HEK293 (cell line): ENCODE data around the gene MRGPRX1.
"Not testable (repeated sequence)": the region's sequence is repeated elsewhere in the genome, so short reads cannot be mapped to it uniquely, and the experiment has no call there.

Source experiments
- CTCF ChIA-PET: fragments of 350-600 bp; formaldehyde crosslinking; extraction: SDS; loops from one replicate; lab custom pipeline; 2021; ENCODE audit warnings: antibody characterized with exemption; lab: Yijun Ruan, JAX
- POLR2A ChIA-PET: fragments of 300-600 bp; formaldehyde crosslinking; extraction: SDS; loops from one replicate; lab custom pipeline; 2020; ENCODE audit warnings: antibody characterized with exemption, inconsistent platforms; lab: Yijun Ruan, JAX
- H3K27ac ChIP-seq: fragments of 200-500 bp; sonication (Bioruptor generic); 2 replicates; pipeline ENCODE4 v1.5.1; 2014; ENCODE audit warnings: low read depth, low read length, control low read depth, inconsistent platforms; ENCODE audit errors: extremely low read depth
- H3K36me3 ChIP-seq, 2 experiments: fragments of 200-500 bp in 1 of 2; sonication (Bioruptor generic) in 1 of 2; 1 replicate in 1 of 2; 2 replicates in 1 of 2; pipeline ENCODE4 v1.5.1; 2014 to 2017; ENCODE audit warnings: inconsistent platforms in 2 of 2, low read length in 2 of 2; ENCODE audit not compliant: control insufficient read depth in 2 of 2, insufficient read depth in 1 of 2
- H3K4me1 ChIP-seq: fragments of 200-500 bp; sonication (Bioruptor generic); 2 replicates; pipeline ENCODE4 v1.5.1; 2014; ENCODE audit warnings: mild to moderate bottlenecking, low read length, inconsistent platforms; ENCODE audit not compliant: control insufficient read depth, insufficient read depth
- H3K4me3 ChIP-seq: 2 replicates; pipeline ENCODE4 v1.5.1; 2011; ENCODE audit warnings: low read depth, mild to moderate bottlenecking, control low read depth, low read length, moderate library complexity
- H3K9me3 ChIP-seq: fragments of 200-500 bp; sonication (Bioruptor generic); 2 replicates; pipeline ENCODE4 v1.5.1; 2014; ENCODE audit warnings: low read depth, low read length, inconsistent platforms; ENCODE audit not compliant: control insufficient read depth, insufficient read depth
- GLI4 ChIP-seq: fragments of 450-650 bp; formaldehyde crosslinking; IDR thresholded peaks from 2 replicates; pipeline ENCODE4 v1.5.1; 2016; ENCODE audit warnings: missing biosample characterization, missing genetic modification characterization
- KLF17 ChIP-seq: fragments of 450-650 bp; formaldehyde crosslinking; IDR thresholded peaks from 2 replicates; pipeline ENCODE4 v1.5.1; 2016; ENCODE audit warnings: missing biosample characterization, missing genetic modification characterization
- SCRT1 ChIP-seq: fragments of 450-650 bp; formaldehyde crosslinking; IDR thresholded peaks from 2 replicates; pipeline ENCODE4 v1.5.1; 2016; ENCODE audit warnings: missing biosample characterization, missing genetic modification characterization, borderline replicate concordance
- YY2 ChIP-seq: fragments of 450-650 bp; formaldehyde crosslinking; IDR thresholded peaks from 2 replicates; pipeline ENCODE4 v1.5.1; 2016; ENCODE audit warnings: missing biosample characterization, missing genetic modification characterization
- ZFP3 ChIP-seq: fragments of 450-650 bp; formaldehyde crosslinking; IDR thresholded peaks from 2 replicates; pipeline ENCODE4 v1.5.1; 2016; ENCODE audit warnings: low read depth, missing biosample characterization, missing genetic modification characterization
- ZNF140 ChIP-seq: fragments of 450-650 bp; formaldehyde crosslinking; IDR thresholded peaks from 2 replicates; pipeline ENCODE4 v1.5.1; 2016; ENCODE audit warnings: missing biosample characterization, missing genetic modification characterization
- ZNF146 ChIP-seq: fragments of 450-650 bp; formaldehyde crosslinking; IDR thresholded peaks from 2 replicates; pipeline ENCODE4 v1.5.1; 2016; ENCODE audit warnings: missing biosample characterization, missing genetic modification characterization
- ZNF174 ChIP-seq: fragments of 450-650 bp; formaldehyde crosslinking; IDR thresholded peaks from 2 replicates; pipeline ENCODE4 v1.5.0; 2017; ENCODE audit warnings: missing biosample characterization, mild to moderate bottlenecking, missing genetic modification characterization
- ZNF175 ChIP-seq: fragments of 450-650 bp; formaldehyde crosslinking; IDR thresholded peaks from 2 replicates; pipeline ENCODE4 v1.5.1; 2016; ENCODE audit warnings: missing biosample characterization, missing genetic modification characterization
- ZNF274 ChIP-seq, 2 experiments: fragments of 200-500 bp in 1 of 2; fragments of 450-650 bp in 1 of 2; sonication (Bioruptor generic) in 1 of 2; formaldehyde crosslinking in 1 of 2; IDR thresholded peaks; 2 replicates each; pipeline versions ENCODE4 v1.5.1 to v1.6.1; 2014 to 2016; ENCODE audit warnings: borderline replicate concordance in 1 of 2, inconsistent platforms in 1 of 2, low read length in 1 of 2, missing biosample characterization in 1 of 2, missing genetic modification characterization in 1 of 2
- ZNF341 ChIP-seq: fragments of 450-650 bp; formaldehyde crosslinking; IDR thresholded peaks from 2 replicates; pipeline ENCODE4; 2016; ENCODE audit warnings: low read depth, missing biosample characterization, missing genetic modification characterization
- ZNF580 ChIP-seq: fragments of 450-650 bp; formaldehyde crosslinking; IDR thresholded peaks from 2 replicates; pipeline ENCODE4 v1.5.1; 2016; ENCODE audit warnings: missing biosample characterization, missing genetic modification characterization
- ZNF639 ChIP-seq: fragments of 450-650 bp; formaldehyde crosslinking; IDR thresholded peaks from 2 replicates; pipeline ENCODE4 v1.5.1; 2016; ENCODE audit warnings: missing biosample characterization, missing genetic modification characterization
- ZNF677 ChIP-seq: fragments of 450-650 bp; IDR thresholded peaks from 2 replicates; pipeline ENCODE4 v1.5.0; 2018; ENCODE audit warnings: missing biosample characterization, mild to moderate bottlenecking, missing genetic modification characterization, moderate library complexity
- ZNF747 ChIP-seq: fragments of 450-650 bp; formaldehyde crosslinking; IDR thresholded peaks from 2 replicates; pipeline ENCODE4 v1.5.1; 2016; ENCODE audit warnings: missing biosample characterization, missing genetic modification characterization
- ZNF76 ChIP-seq: fragments of 450-650 bp; formaldehyde crosslinking; IDR thresholded peaks from 2 replicates; pipeline ENCODE4; 2016; ENCODE audit warnings: low read depth, missing biosample characterization, missing genetic modification characterization, borderline replicate concordance
- ZNF785 ChIP-seq: fragments of 450-650 bp; formaldehyde crosslinking; IDR thresholded peaks from 2 replicates; pipeline ENCODE4 v1.5.1; 2016; ENCODE audit warnings: missing biosample characterization, missing genetic modification characterization
- ZSCAN23 ChIP-seq: fragments of 450-650 bp; formaldehyde crosslinking; IDR thresholded peaks from 2 replicates; pipeline ENCODE4 v1.5.1; 2016; ENCODE audit warnings: missing biosample characterization, missing genetic modification characterization

MRGPRX1 gene

GRCh38 chr11:18907391-18907790, 31.8 kb downstream of the MRGPRX1 start:
- POLR2A ChIA-PET = no interaction called here
- no peak overlapping the region for H3K4me3 ChIP-seq
- CTCF ChIA-PET = interaction anchor here (0.6 kb wide), 1 partner anchor 54 kb away, joined by 3 read pairs; no protein-coding TSS in a partner anchor
- H3K4me1 ChIP-seq = no peaks in the 10 kb centered on the region
- H3K9me3 ChIP-seq = no peaks in the 10 kb centered on the region
- TF ChIP-seq KLF17 = no peak
- no peak for TF ChIP-seq ZNF76 (tag by site-specific recombination)
- no peak for TF ChIP-seq ZFP3 (tag by site-specific recombination)
- no peak for TF ChIP-seq ZNF341
- TF ChIP-seq ZNF175 (tag by site-specific recombination) = no peak
- TF ChIP-seq ZNF174 (tag by site-specific recombination) = no peak
- TF ChIP-seq ZNF677 (tag by site-specific recombination) = no peak
- TF ChIP-seq ZNF785 (tag by site-specific recombination) = no peak
- TF ChIP-seq ZNF580 = no peak
- TF ChIP-seq ZSCAN23 = no peak
- no peak for TF ChIP-seq YY2
- no peak for TF ChIP-seq ZNF639 (tag by site-specific recombination)
- TF ChIP-seq SCRT1 (tag by site-specific recombination) = no peak
- TF ChIP-seq ZNF747 (tag by site-specific recombination) = no peak
- no peak for TF ChIP-seq ZNF274 (IDR thresholded peaks at IDR 0.05; ENCODE audit: low read length)
- TF ChIP-seq ZNF274 (tag by site-specific recombination; IDR thresholded peaks at IDR 0.05; ENCODE audit: borderline replicate concordance) = no peak
- TF ChIP-seq GLI4 (tag by site-specific recombination) = no peak
- no peak for TF ChIP-seq ZNF140 (tag by site-specific recombination)
- no peak overlapping the region for H3K27ac ChIP-seq
- H3K36me3 ChIP-seq = no peaks in the 10 kb centered on the region

GRCh38 chr11:18900637-18901036, 38.6 kb downstream of the MRGPRX1 start:
- CTCF ChIA-PET, H3K36me3 ChIP-seq, POLR2A ChIA-PET: not testable (repeated sequence)

GRCh38 chr11:18900151-18900611, 39.0 kb downstream of the MRGPRX1 start:
- H3K4me3 ChIP-seq, H3K27ac ChIP-seq, H3K9me3 ChIP-seq, H3K36me3 ChIP-seq, CTCF ChIA-PET, H3K4me1 ChIP-seq, POLR2A ChIA-PET: not testable (repeated sequence)

More at GRCh38 chr11:18900637-18901036, 38.6 kb downstream of the MRGPRX1 start:
- H3K4me3 ChIP-seq, H3K9me3 ChIP-seq, H3K4me1 ChIP-seq, H3K27ac ChIP-seq: not testable (repeated sequence)

GRCh38 chr11:18891712-18892111, 47.5 kb downstream of the MRGPRX1 start:
- POLR2A ChIA-PET, H3K27ac ChIP-seq, H3K4me1 ChIP-seq, H3K4me3 ChIP-seq, H3K9me3 ChIP-seq, H3K36me3 ChIP-seq: not testable (repeated sequence)
- TF ChIP-seq ZNF146 (tag by site-specific recombination) = peak; percentile 34; the same call in 1 of the 2 replicates
- CTCF ChIA-PET = interaction anchor here (0.5 kb wide), 1 partner anchor 176 kb away, joined by 3 read pairs; no protein-coding TSS in a partner anchor
